GM19238 (cell line): ENCODE measurements around the gene BASP1.
"Not testable (repeated sequence)": the region's sequence is repeated elsewhere in the genome, so short reads cannot be mapped to it uniquely, and the experiment has no call there.

Source experiments
- DNase-seq: peaks from one replicate; pipeline ENCODE4 v3.0.0; 2011; ENCODE audit warnings: low spot score; ENCODE audit not compliant: insufficient read length

Gene BASP1

DNA sequence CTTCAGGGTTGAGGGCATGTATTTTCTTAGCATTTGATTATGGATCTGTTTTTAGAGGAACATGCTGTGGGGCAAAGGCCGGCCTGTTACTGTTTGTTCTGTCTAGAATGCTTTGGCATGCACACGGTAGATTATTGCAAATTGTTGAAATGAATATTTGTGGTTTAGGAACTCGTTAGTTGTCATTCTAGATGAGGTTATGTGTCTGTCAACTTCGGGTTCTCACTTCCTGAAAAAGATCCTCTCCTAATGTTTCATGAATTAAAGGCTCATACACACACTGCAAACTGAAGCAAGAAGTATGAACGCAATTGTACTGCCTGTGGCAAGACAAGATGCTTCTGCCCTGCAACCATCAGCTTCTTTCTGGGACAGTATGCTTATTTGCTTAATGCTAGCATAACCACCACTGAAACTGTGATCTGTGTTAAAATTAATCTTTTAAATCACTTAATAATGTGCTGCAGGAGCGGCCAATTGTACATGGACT, 99.6 kb downstream of the BASP1 start:
- peak; percentile 14 for DNase-seq

DNA sequence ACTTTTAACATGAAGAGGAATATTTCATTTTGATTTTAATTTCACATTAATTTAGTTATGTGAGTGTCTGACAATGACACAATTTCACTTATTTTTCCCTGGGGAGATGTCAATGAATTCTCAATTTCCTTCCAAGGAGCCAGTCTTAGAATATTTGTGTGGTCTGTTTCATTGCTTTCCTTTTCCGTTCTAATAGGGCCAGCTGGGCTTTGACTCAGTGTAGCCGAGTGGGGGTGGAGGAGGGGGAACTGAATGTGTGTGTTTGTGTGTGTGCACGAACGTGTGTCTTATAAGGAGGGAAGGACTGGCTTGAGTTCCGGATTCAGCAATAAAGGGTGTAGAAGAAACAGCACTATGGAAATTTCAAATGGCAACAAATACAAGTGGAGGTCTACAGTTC, 100.0 kb downstream of the BASP1 start:
- DNase-seq: no peak

DNA sequence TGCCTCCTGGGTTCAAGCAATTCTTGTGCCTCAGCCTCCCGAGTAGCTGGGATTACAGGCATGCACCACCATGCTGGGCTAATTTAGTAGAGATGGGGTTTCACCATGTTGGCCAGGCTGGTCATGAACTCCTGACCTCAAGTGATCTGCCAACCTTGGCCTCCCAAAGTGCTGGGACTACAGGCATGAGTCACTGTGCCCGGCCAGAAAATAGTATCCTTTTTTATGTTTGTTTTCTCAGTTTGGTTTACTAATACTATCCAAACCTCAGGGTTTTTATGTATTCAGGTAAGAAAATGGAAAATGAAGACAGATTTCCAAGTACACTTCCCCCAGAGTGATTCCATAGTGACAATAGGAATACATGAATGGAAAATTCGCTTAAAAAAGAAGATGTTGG, 101.7 kb downstream of the BASP1 start:
- not testable (repeated sequence) for DNase-seq

DNA sequence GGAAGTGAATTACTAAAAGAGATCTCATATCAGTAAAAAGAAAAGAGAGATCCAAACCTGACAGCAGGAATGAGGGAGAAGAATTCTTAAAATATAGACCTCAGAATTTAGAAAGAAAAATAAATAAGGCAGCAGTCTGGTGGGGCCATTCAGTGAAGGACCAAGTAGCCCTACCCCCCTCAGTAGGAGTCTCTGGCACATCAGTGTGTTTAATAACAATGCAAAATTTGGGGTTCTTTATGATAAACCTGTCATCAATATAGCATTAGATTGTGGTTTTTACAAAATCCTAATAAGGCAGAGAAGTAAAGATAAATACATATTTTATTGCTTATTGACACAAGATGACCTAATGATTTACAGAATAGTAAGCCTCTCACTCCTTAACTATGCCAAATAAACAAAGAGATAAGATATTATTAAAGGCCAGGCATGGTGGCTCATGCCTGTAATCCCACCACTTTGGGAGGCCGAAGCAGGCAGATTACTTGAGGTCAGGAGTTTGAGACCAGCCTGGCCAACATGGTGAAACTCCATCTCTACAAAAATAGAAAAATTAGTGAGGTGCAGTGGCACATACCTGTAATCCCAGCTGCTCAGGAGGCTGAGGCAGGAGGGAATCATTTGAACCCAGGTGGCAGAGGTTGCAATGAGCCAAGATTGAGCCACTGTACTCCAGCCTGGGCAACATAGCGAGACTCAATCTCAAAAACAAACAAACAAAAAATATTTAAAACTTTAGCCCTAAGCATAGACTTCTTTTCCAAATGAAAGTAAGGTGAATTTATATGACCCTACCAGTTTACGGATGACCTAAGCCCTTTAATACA, 108.6 kb downstream of the BASP1 start:
- DNase-seq: no peak
